HuH-7 (cell line): ENCODE measurements around the gene SERPINA3.

Source experiments
- DNase-seq: peaks from one replicate; pipeline ENCODE4 v3.0.0; 2011; ENCODE audit warnings: low spot score

The SERPINA3 gene

GRCh38 chr14:94613720-94614644 is 1.8 kb downstream of the SERPINA3 start:
- DNase-seq: no peak

- no peak for DNase-seq
Observed at GRCh38 chr14:94614802-94615201, 2.6 kb downstream of the SERPINA3 start.

DNA sequence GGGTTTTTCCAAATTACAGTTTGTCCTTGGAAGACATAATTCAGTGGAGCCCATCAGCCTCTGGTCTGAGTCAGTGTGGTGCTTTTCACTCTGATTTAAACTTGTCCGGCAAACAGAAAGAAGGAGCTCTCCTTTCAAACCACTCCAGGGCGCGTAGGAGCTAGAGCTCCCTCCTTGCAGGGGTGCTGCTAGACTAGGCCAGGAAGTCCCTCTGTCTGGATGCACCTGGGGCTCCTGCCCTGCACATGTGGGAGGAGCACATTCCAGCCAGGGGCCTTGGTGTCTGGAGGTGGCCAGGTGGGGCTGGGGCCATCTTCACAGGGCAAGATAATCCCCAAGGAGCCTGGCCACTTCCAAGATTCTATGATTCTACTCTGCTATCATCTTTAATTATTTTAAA is 3.1 kb downstream of the SERPINA3 start:
- DNase-seq: no peak

- DNase-seq: no peak
Observed at GRCh38 chr14:94615823-94616570, 3.8 kb downstream of the SERPINA3 start.

GRCh38 chr14:94617366-94617941 is 5.3 kb downstream of the SERPINA3 start:
- DNase-seq: no peak

GRCh38 chr14:94617988-94618822 is 6.0 kb downstream of the SERPINA3 start:
- no peak for DNase-seq

- DNase-seq: no peak
Observed at GRCh38 chr14:94619297-94619696, 7.1 kb downstream of the SERPINA3 start.

GRCh38 chr14:94620597-94620996 is 8.4 kb downstream of the SERPINA3 start:
- DNase-seq: no peak

DNA sequence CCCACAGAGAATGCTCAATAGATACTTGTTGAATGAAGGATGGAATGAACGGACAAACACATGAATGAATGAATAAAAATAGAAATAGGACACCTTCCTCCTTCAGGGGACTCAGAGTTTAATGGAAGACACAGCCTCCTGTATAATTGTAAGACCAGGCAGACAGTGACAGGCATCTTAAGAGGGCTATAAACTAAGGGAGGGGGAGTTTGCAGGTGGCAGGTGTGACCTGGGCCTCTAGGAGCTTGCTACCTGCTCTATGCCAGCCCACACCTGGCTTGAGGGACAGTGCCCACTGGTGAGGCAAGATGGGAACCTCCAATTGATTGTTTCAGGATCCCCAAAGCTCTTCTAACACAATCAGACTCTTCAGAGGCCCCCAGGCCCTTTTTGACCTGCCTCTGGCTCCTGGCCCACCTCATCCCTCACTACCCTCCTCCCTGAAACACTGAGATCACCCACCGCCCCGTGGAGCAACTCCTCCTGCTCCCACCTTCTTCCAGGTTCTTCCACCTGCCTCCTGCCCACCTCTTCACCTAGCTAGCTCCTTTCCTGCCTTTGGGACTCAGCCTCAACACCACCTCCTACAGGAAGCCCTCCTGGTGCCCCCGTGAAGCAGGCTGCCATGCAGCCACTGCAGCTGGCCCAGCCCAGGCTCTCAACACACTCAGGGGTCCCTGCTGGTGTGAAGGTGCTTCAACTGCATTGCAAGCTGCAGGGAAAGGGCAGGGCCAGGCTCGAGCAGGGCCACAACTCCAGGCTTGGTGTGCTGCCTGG is 9.4 kb downstream of the SERPINA3 start:
- DNase-seq: no peak

DNA sequence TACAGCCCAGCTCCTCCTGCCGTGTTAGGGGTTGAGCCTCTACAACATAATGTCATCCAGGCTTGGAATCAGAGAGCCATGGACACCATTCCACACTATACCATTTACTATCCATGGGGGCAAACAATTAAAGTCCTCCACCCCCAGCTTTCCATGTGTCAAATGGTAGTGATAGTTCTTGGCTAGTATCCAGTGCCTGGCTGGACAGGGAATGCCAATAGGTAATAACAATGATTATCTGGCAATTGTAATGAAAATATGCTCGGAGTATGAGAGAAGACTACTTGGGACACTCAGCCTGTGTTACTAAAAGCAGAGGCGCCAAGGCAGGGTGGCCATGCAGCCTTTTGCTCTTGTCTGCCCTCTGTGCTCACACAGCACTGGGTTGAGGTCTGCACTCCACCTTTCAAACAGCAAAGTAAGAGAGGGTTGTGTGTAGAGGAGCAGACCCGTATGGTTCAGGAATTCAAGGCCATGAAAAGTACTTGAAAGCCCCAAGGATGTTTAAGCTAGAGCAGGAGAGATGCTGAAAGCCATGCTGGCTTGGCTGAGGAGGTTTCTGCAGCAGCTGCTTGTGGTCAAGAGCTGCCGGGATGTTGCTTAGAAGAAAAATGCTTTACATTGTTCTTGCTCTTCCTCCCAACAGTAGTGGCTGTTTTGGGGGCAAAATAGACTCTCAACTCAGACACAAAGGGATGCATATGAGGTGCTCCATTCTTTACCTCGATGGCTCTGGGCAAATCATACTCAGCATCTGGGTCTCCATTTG is 10.6 kb downstream of the SERPINA3 start:
- DNase-seq: no peak

DNA sequence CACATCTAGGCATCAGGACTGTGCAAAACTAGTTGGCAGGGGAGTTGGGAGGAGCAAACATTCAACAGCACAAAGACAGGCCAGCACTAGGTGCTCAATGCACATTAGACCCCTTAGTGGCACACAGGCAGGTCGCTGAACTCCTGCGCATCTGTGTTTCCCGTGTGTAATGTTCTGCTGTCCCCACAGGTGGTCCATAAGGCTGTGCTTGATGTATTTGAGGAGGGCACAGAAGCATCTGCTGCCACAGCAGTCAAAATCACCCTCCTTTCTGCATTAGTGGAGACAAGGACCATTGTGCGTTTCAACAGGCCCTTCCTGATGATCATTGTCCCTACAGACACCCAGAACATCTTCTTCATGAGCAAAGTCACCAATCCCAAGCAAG is 11.2 kb downstream of the SERPINA3 start:
- DNase-seq: no peak

DNA sequence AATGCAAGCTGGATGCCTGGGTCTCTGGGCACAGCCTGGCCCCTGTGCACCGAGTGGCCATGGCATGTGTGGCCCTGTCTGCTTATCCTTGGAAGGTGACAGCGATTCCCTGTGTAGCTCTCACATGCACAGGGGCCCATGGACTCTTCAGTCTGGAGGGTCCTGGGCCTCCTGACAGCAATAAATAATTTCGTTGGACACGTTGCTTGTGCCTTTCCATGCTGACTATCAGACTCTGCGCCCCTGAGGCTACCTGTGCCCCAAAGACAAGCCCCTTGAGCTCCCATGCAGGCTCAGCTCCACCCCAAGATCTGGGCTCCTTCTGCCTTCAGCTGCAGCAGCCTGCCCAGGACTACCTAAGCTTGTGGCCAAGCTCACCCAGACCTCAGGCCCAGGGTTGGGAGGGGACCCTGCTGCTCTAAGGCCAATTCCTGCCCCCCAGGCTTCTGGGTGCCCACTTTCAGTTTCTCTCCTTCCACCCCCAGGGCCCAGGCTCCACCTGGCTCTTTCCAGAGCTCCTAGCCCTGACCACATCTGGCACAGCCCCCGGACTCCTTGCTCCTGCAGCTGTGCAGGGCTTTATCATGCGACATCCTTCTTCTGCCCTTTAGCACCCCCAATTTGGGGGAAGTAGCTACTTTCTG is 11.8 kb downstream of the SERPINA3 start:
- DNase-seq: no peak

DNA sequence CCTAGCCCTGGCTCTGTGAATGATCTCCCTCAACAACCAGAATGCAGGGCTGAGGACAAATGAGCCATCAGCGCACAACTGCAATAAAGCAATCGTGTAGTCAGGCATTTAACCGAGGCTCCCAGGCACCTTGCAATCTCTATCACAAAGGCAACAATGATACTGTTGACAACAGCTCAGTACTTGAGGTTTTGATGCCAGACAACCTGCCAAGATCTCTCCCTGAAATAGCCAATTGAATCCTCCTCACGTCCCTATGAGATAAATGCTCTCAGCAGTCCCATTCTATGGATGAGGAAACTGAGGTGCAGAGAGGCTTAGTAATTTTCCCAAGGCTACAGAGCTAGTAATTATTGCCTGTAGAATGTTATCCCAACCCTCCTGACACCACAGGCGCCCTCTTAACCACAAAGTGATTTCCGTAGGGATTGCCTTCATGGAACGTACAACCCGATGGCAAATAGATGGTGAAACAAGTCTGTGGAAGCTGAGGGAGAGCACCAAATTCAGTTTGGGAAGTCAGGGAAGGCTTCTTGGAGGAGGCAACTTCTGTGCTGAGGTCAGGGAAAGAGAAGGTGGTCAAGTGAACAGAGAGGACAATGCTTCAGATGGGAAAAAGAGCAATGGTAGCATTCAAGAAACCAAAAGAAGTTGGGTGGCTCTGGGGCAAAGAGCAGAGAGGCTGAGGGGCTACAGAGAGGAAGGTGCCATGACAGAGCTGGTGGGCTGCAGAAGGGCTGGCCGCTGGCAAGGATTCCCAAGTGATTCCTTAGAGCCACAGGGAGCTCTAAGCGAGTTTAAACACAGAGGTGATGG is 12.6 kb downstream of the SERPINA3 start:
- no peak for DNase-seq

- DNase-seq: no peak
Observed at GRCh38 chr14:94625353-94625635, 13.1 kb downstream of the SERPINA3 start.

- DNase-seq: no peak
Observed at GRCh38 chr14:94628578-94628977, 16.4 kb downstream of the SERPINA3 start.

GRCh38 chr14:94630396-94630795 is 18.2 kb downstream of the SERPINA3 start:
- no peak for DNase-seq

DNA sequence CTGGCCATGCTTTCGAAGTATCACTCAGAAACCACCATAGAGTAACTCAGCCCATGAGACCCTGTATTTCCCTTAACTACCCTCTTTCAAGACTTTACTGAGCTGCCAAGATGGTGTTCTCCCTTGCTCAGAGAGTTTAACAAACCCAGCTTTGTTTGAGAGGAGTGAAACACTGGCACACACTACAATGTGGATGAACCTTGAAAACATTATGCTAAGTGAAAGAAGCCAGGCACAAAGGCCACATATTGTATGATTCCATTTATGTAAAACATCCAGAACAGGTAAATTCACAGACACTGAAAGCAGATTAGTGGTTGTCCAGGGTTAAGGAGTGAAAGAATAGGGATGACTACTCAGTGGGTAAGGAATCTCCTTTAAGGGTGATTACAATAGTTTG is 18.9 kb downstream of the SERPINA3 start:
- DNase-seq: no peak

GRCh38 chr14:94631536-94632304 is 19.5 kb downstream of the SERPINA3 start:
- DNase-seq: no peak

DNA sequence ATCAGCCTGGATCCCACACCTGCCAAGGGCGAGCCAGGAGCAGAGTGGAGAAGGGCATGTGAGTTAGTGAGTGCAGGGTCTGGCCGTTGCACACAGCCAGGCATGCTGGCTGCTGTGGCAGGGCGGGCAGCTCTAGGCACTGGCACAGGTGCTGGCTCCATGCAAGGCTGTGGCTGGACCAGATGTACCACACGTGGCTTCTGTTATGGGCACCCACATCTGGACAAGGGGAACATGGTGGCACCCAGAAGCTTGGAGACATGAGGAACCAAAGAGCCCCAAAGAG is 20.1 kb downstream of the SERPINA3 start:
- DNase-seq: no peak
